K562 (cell line): Measurements from ENCODE around the gene ARHGAP42. TPM values are rescaled to one million over a fixed set of nuclear protein-coding genes. Genes with fewer than 3 reads are reported as not detected.

Experiments used
- FIP1L1 ChIP-seq: fragments of 200-400 bp; formaldehyde crosslinking; IDR thresholded peaks from 2 replicates; pipeline ENCODE4 v1.6.1; 2018; ENCODE audit warnings: mild to moderate bottlenecking, low read depth, low read length; ENCODE audit not compliant: poor library complexity, severe bottlenecking
- PHB ChIP-seq: fragments of 250-450 bp; sonication (Bioruptor Pico); IDR thresholded peaks from 2 replicates; pipeline ENCODE4 v1.5.0; 2021
- SLC30A9 ChIP-seq: fragments of 250-450 bp; sonication (Bioruptor Pico); IDR thresholded peaks from 2 replicates; pipeline ENCODE4 v1.8.0; 2022; ENCODE audit warnings: mild to moderate bottlenecking, moderate library complexity
- TAF1 ChIP-seq: IDR thresholded peaks from 2 replicates; pipeline ENCODE4 v1.6.1; 2011; ENCODE audit warnings: mild to moderate bottlenecking, low read length, moderate library complexity; ENCODE audit not compliant: insufficient read depth, control insufficient read depth, severe bottlenecking; ENCODE audit errors: extremely low read depth
- THRAP3 ChIP-seq: fragments of 450-650 bp; IDR thresholded peaks from 2 replicates; pipeline ENCODE4 v1.6.1; 2016; ENCODE audit warnings: mild to moderate bottlenecking, inconsistent platforms, borderline replicate concordance
- ZBED1 ChIP-seq: IDR thresholded peaks from 2 replicates; pipeline ENCODE4 v1.6.1; 2014
- ZNF140 ChIP-seq: fragments of 250-450 bp; sonication (Bioruptor Pico); IDR thresholded peaks from 2 replicates; pipeline ENCODE4 v1.8.0; 2021; ENCODE audit warnings: moderate library complexity, mild to moderate bottlenecking, inconsistent platforms
- ZNF212 ChIP-seq: fragments of 450-650 bp; formaldehyde crosslinking; IDR thresholded peaks from 2 replicates; pipeline ENCODE4 v1.4.0; 2020; ENCODE audit warnings: mild to moderate bottlenecking
- ZSCAN32 ChIP-seq: fragments of 450-650 bp; formaldehyde crosslinking; IDR thresholded peaks from 2 replicates; pipeline ENCODE4 v1.4.0; 2020; ENCODE audit warnings: mild to moderate bottlenecking, moderate library complexity
- polyA plus RNA-seq, 8 experiments: library from polyadenylated mRNA; depleted of rRNA in 4 of 8; stranded (reverse) in 5 of 8; unstranded in 3 of 8; fragments of >200 nt; fragmentation: Nextera tagmentation in 2 of 8; fragmentation: Illumina TruSeq in 1 of 8; extraction: Ambion mirVana in 2 of 8; extraction: Trizol in 1 of 8; gene quantifications; 2 replicates each; pipeline versions ENCODE4 v1.2.1 to v1.2.3, GENCODE V29; 2011 to 2014; ENCODE audit warnings: inconsistent platforms in 1 of 8, missing spikeins in 1 of 8
- total RNA-seq, 7 experiments: library from RNA; depleted of rRNA in 6 of 7; stranded (reverse); fragments of >200 nt in 6 of 7; fragmentation: Illumina TruSeq in 2 of 7; extraction: Trizol in 2 of 7; gene quantifications; 2 replicates each; pipeline versions ENCODE4 v1.2.1 to v1.2.3, GENCODE V29; 2011 to 2021; ENCODE audit warnings: low replicate concordance in 1 of 7
- TF ChIP-seq, protein P1 (sequence below): sonication (generic); formaldehyde crosslinking; IDR thresholded peaks from 2 replicates; pipeline ENCODE4 v1.8.1; 2023; ENCODE audit warnings: missing genetic modification reagents, mild to moderate bottlenecking, borderline replicate concordance
- TF ChIP-seq, protein P2 (sequence below): fragments of 450-650 bp; IDR thresholded peaks from 2 replicates; pipeline ENCODE4 v1.6.1; 2018; ENCODE audit warnings: mild to moderate bottlenecking, low read depth; ENCODE audit not compliant: partially characterized antibody
- TF ChIP-seq, protein P3 (sequence below), 2 experiments: IDR thresholded peaks; 2 replicates each; pipeline ENCODE4 v1.6.1; 2012; ENCODE audit warnings: improper control_type of control experiment in 2 of 2, low read depth in 2 of 2, low read length in 2 of 2, borderline replicate concordance in 1 of 2

Gene ARHGAP42
- total and polyA plus RNA-seq, 9 of the 15 experiments (the other 6 are each of a cell fraction or from before 2014, with no cell fraction given) = 0.95 to 6.1 (median 2.4) TPM

DNA sequence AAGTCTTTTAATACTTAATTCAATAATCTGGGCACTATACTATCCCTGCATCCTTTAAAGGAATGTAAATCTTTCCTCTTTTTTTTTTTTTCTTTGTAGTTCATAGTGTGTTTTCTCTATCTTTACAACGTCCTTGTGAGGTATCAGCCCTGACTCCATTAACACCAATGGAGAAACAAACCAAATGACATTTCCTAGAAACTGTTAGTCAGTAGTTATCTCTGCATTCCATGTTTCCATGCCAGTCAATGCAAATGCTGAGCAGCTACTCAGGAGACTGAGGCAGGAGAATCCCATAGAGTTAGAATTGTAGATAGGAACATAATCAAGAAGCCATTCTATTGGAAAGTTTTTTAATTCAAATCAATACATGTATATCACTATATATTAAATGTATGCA lies 182.2 kb downstream of the ARHGAP42 start (continued):
- TF ChIP-seq FIP1L1 = no peak
- TF ChIP-seq TAF1 = no peak
- no peak for TF ChIP-seq SLC30A9 (CRISPR knock-in tag)
- TF ChIP-seq, protein P1, sequence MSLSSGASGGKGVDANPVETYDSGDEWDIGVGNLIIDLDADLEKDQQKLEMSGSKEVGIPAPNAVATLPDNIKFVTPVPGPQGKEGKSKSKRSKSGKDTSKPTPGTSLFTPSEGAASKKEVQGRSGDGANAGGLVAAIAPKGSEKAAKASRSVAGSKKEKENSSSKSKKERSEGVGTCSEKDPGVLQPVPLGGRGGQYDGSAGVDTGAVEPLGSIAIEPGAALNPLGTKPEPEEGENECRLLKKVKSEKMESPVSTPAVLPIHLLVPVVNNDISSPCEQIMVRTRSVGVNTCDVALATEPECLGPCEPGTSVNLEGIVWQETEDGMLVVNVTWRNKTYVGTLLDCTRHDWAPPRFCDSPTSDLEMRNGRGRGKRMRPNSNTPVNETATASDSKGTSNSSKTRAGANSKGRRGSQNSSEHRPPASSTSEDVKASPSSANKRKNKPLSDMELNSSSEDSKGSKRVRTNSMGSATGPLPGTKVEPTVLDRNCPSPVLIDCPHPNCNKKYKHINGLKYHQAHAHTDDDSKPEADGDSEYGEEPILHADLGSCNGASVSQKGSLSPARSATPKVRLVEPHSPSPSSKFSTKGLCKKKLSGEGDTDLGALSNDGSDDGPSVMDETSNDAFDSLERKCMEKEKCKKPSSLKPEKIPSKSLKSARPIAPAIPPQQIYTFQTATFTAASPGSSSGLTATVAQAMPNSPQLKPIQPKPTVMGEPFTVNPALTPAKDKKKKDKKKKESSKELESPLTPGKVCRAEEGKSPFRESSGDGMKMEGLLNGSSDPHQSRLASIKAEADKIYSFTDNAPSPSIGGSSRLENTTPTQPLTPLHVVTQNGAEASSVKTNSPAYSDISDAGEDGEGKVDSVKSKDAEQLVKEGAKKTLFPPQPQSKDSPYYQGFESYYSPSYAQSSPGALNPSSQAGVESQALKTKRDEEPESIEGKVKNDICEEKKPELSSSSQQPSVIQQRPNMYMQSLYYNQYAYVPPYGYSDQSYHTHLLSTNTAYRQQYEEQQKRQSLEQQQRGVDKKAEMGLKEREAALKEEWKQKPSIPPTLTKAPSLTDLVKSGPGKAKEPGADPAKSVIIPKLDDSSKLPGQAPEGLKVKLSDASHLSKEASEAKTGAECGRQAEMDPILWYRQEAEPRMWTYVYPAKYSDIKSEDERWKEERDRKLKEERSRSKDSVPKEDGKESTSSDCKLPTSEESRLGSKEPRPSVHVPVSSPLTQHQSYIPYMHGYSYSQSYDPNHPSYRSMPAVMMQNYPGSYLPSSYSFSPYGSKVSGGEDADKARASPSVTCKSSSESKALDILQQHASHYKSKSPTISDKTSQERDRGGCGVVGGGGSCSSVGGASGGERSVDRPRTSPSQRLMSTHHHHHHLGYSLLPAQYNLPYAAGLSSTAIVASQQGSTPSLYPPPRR (CRISPR knock-in tag) = no peak
- TF ChIP-seq ZSCAN32 (CRISPR knock-in tag) = no peak
- no peak for TF ChIP-seq ZNF140
- TF ChIP-seq ZBED1 = no peak
- TF ChIP-seq, protein P2, sequence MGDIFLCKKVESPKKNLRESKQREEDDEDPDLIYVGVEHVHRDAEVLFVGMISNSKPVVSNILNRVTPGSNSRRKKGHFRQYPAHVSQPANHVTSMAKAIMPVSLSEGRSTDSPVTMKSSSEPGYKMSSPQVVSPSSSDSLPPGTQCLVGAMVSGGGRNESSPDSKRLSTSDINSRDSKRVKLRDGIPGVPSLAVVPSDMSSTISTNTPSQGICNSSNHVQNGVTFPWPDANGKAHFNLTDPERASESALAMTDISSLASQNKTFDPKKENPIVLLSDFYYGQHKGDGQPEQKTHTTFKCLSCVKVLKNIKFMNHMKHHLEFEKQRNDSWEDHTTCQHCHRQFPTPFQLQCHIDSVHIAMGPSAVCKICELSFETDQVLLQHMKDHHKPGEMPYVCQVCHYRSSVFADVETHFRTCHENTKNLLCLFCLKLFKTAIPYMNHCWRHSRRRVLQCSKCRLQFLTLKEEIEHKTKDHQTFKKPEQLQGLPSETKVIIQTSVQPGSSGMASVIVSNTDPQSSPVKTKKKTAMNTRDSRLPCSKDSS = no peak
- TF ChIP-seq, protein P3, sequence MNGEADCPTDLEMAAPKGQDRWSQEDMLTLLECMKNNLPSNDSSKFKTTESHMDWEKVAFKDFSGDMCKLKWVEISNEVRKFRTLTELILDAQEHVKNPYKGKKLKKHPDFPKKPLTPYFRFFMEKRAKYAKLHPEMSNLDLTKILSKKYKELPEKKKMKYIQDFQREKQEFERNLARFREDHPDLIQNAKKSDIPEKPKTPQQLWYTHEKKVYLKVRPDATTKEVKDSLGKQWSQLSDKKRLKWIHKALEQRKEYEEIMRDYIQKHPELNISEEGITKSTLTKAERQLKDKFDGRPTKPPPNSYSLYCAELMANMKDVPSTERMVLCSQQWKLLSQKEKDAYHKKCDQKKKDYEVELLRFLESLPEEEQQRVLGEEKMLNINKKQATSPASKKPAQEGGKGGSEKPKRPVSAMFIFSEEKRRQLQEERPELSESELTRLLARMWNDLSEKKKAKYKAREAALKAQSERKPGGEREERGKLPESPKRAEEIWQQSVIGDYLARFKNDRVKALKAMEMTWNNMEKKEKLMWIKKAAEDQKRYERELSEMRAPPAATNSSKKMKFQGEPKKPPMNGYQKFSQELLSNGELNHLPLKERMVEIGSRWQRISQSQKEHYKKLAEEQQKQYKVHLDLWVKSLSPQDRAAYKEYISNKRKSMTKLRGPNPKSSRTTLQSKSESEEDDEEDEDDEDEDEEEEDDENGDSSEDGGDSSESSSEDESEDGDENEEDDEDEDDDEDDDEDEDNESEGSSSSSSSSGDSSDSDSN (IDR thresholded peaks at IDR 0.05; ENCODE audit: borderline replicate concordance in 1 of 2, low read depth in 2 of 2, low read length in 2 of 2) = no peak
- no peak for TF ChIP-seq ZNF212 (CRISPR knock-in tag)
- no peak for TF ChIP-seq PHB
- TF ChIP-seq THRAP3 = no peak
